Vagina (tissue), 2 donors: ENCODE measurements around the gene APBB2.

ENCODE experiments used
- POLR2A ChIP-seq, 2 donors: fragments of 450-650 bp; IDR thresholded peaks; one replicate each; pipeline ENCODE4 v1.6.1; 2017; ENCODE audit warnings: antibody characterized with exemption in 2 of 2, mild to moderate bottlenecking in 2 of 2, moderate library complexity in 2 of 2
- TF ChIP-seq, protein P1 (sequence below), 3 experiments: fragments of 450-650 bp in 2 of 3; fragments of 200-600 bp in 1 of 3; sonication (generic) in 1 of 3; IDR thresholded peaks; one replicate each; pipeline ENCODE4 v1.5.1; 2017 to 2019; ENCODE audit warnings: antibody characterized with exemption in 3 of 3, mild to moderate bottlenecking in 2 of 3, moderate library complexity in 2 of 3

- TF ChIP-seq, protein P1, sequence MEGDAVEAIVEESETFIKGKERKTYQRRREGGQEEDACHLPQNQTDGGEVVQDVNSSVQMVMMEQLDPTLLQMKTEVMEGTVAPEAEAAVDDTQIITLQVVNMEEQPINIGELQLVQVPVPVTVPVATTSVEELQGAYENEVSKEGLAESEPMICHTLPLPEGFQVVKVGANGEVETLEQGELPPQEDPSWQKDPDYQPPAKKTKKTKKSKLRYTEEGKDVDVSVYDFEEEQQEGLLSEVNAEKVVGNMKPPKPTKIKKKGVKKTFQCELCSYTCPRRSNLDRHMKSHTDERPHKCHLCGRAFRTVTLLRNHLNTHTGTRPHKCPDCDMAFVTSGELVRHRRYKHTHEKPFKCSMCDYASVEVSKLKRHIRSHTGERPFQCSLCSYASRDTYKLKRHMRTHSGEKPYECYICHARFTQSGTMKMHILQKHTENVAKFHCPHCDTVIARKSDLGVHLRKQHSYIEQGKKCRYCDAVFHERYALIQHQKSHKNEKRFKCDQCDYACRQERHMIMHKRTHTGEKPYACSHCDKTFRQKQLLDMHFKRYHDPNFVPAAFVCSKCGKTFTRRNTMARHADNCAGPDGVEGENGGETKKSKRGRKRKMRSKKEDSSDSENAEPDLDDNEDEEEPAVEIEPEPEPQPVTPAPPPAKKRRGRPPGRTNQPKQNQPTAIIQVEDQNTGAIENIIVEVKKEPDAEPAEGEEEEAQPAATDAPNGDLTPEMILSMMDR (IDR thresholded peaks at IDR 0.05) = no peak
- TF ChIP-seq POLR2A (IDR thresholded peaks at IDR 0.05) = no peak
Observed at GRCh38 chr4:41183021-41183553, 31.3 kb downstream of the APBB2 start.
